ENCODE measurements around the gene ZAP70.
"Not testable (repeated sequence)": the region's sequence is repeated elsewhere in the genome, so short reads cannot be mapped to it uniquely, and the experiment has no call there.

The ZAP70 gene

GRCh38 chr2:97713296-97714083 is at the start of gene ZAP70:
Gene ZAP70 (plus strand): TSS chr2:97713576. CDS start chr2:97724037, 10,461 bp downstream.
- peak; percentile 64 for DNase-seq (ENCODE audit: low spot score)

- DNase-seq (ENCODE audit: low spot score), result no peak
Measured at GRCh38 chr2:97663626-97663961, 49.8 kb upstream of the ZAP70 start.

- peak; percentile 98 for DNase-seq (ENCODE audit: low spot score)
Measured at GRCh38 chr2:97663962-97664635, 49.3 kb upstream of the ZAP70 start, which contains the start of gene ACTR1B. Gene ACTR1B (minus strand): TSS chr2:97664044. CDS start chr2:97663890, 154 bp downstream.

- DNase-seq (ENCODE audit: low spot score), result no peak
Measured at GRCh38 chr2:97664636-97664970, 48.8 kb upstream of the ZAP70 start.

GRCh38 chr2:97669448-97669847 is 43.9 kb upstream of the ZAP70 start, which contains the start of gene C2orf92:
Gene C2orf92 (plus strand): TSS chr2:97669713. CDS start chr2:97669789, 76 bp downstream.
- no peak for DNase-seq (ENCODE audit: low spot score)

- no peak for DNase-seq (ENCODE audit: low spot score)
Measured at GRCh38 chr2:97670471-97670870, 42.9 kb upstream of the ZAP70 start.

- no peak for DNase-seq (ENCODE audit: low spot score)
Measured at GRCh38 chr2:97671526-97671925, 41.9 kb upstream of the ZAP70 start.

- DNase-seq (ENCODE audit: low spot score), result not testable (repeated sequence)
Measured at GRCh38 chr2:97672606-97673140, 40.7 kb upstream of the ZAP70 start.

GRCh38 chr2:97673182-97673914 is 40.0 kb upstream of the ZAP70 start:
- DNase-seq (ENCODE audit: low spot score), result no peak

GRCh38 chr2:97673915-97674283 is 39.5 kb upstream of the ZAP70 start:
- DNase-seq (ENCODE audit: low spot score), result no peak

- DNase-seq (ENCODE audit: low spot score), result no peak
Measured at GRCh38 chr2:97675430-97676113, 37.8 kb upstream of the ZAP70 start.

GRCh38 chr2:97676620-97677019 is 36.8 kb upstream of the ZAP70 start:
- no peak for DNase-seq (ENCODE audit: low spot score)

- DNase-seq (ENCODE audit: low spot score), result no peak
Measured at GRCh38 chr2:97677480-97677879, 35.9 kb upstream of the ZAP70 start.

- DNase-seq (ENCODE audit: low spot score), result no peak
Measured at GRCh38 chr2:97678298-97678697, 35.1 kb upstream of the ZAP70 start.

GRCh38 chr2:97687235-97687634 is 26.1 kb upstream of the ZAP70 start:
- DNase-seq (ENCODE audit: low spot score), result not testable (repeated sequence)

- DNase-seq (ENCODE audit: low spot score), result no peak
Measured at GRCh38 chr2:97688062-97688827, 25.1 kb upstream of the ZAP70 start.

- no peak for DNase-seq (ENCODE audit: low spot score)
Measured at GRCh38 chr2:97691166-97691565, 22.2 kb upstream of the ZAP70 start.

GRCh38 chr2:97693476-97693875 is 19.9 kb upstream of the ZAP70 start:
- DNase-seq (ENCODE audit: low spot score), result no peak

GRCh38 chr2:97695744-97696143 is 17.6 kb upstream of the ZAP70 start:
- no peak for DNase-seq (ENCODE audit: low spot score)

- peak; percentile 93 for DNase-seq (ENCODE audit: low spot score)
Measured at GRCh38 chr2:97697252-97698235, 15.8 kb upstream of the ZAP70 start.
